WTC11 (cell line): ENCODE results near the gene ZBTB12.

Experiments used
- CTCF ChIP-seq: fragments of 200-600 bp; IDR thresholded peaks from 2 replicates; pipeline ENCODE4 v1.8.0; 2022; ENCODE audit warnings: antibody characterized with exemption
- TP53 ChIP-seq: sonication (generic); formaldehyde crosslinking; IDR thresholded peaks from 2 replicates; pipeline ENCODE4 v1.8.1; 2023; ENCODE audit warnings: mild to moderate bottlenecking, missing genetic modification reagents
- ZNF317 ChIP-seq: sonication (generic); formaldehyde crosslinking; IDR thresholded peaks from 2 replicates; pipeline ENCODE4 v1.8.1; 2023; ENCODE audit warnings: low read depth, mild to moderate bottlenecking, moderate library complexity, missing genetic modification reagents, borderline replicate concordance

GRCh38 chr6:31898383-31899011, 3.4 kb downstream of the ZBTB12 start:
- TF ChIP-seq TP53 (CRISPR knock-in tag) (no peak), CTCF (no peak), ZNF317 (CRISPR knock-in tag) (no peak)
